DND-41 (cell line): ENCODE results near the gene SLC52A3.

Source experiments
- ATAC-seq: fragments of 200-7000 bp; cut with Tn5 transposase; 3 replicates; pipeline ENCODE4 v1.9.1; 2021; ENCODE audit warnings: low read depth; ENCODE audit not compliant: insufficient read depth
- DNase-seq: peaks from one replicate; pipeline ENCODE4 v3.0.0-alpha.2; 2020
- H2AFZ ChIP-seq: 2 replicates; pipeline ENCODE4 v1.6.0; 2012; ENCODE audit warnings: low read depth, low read length
- H3K27ac ChIP-seq: 2 replicates; pipeline ENCODE4 v1.5.1; 2012; ENCODE audit warnings: low read length, inconsistent platforms
- H3K27me3 ChIP-seq: fragments of 200-600 bp; sonication (generic); 2 replicates; pipeline ENCODE4 v1.6.0; 2012; ENCODE audit warnings: low read length, mild to moderate bottlenecking, inconsistent platforms; ENCODE audit not compliant: insufficient read depth, poor library complexity
- H3K36me3 ChIP-seq: 2 replicates; pipeline ENCODE4 v1.5.1; 2012; ENCODE audit warnings: low read length, inconsistent platforms; ENCODE audit not compliant: insufficient read depth
- H3K4me1 ChIP-seq: 2 replicates; pipeline ENCODE4 v1.5.1; 2012; ENCODE audit warnings: mild to moderate bottlenecking, low read length; ENCODE audit not compliant: insufficient read depth
- H3K4me2 ChIP-seq: 2 replicates; pipeline ENCODE4 v1.6.0; 2012; ENCODE audit warnings: mild to moderate bottlenecking, moderate library complexity, low read length, inconsistent platforms; ENCODE audit not compliant: insufficient read depth
- H3K4me3 ChIP-seq, 2 experiments: fragments of 200-600 bp in 1 of 2; shearing (Covaris generic) in 1 of 2; 2 replicates each; pipeline ENCODE4 v1.5.1; 2012 to 2016; ENCODE audit warnings: inconsistent platforms in 2 of 2, low read length in 2 of 2, mild to moderate bottlenecking in 2 of 2, low read depth in 1 of 2, moderate library complexity in 1 of 2
- H3K79me2 ChIP-seq: 2 replicates; pipeline ENCODE4 v1.6.0; 2012; ENCODE audit warnings: low read length, inconsistent platforms; ENCODE audit not compliant: insufficient read depth
- H3K9ac ChIP-seq: 2 replicates; pipeline ENCODE4 v1.6.0; 2012; ENCODE audit warnings: low read depth, mild to moderate bottlenecking, inconsistent platforms, low read length, moderate library complexity
- H3K9me3 ChIP-seq: 2 replicates; pipeline ENCODE4 v1.5.1; 2012; ENCODE audit warnings: low read length, moderate library complexity, mild to moderate bottlenecking, inconsistent platforms; ENCODE audit not compliant: insufficient read depth, severe bottlenecking
- H4K20me1 ChIP-seq: 2 replicates; pipeline ENCODE4 v1.6.0; 2012; ENCODE audit warnings: low read length; ENCODE audit not compliant: insufficient read depth
- EZH2 ChIP-seq: IDR thresholded peaks from 3 replicates; pipeline ENCODE4 v1.6.1; 2012; ENCODE audit warnings: borderline replicate concordance, low read depth, mild to moderate bottlenecking, moderate library complexity, low read length, inconsistent platforms; ENCODE audit not compliant: severe bottlenecking
- TF ChIP-seq, protein P1 (sequence below): IDR thresholded peaks from 2 replicates; pipeline ENCODE4 v1.5.1; 2012; ENCODE audit warnings: borderline replicate concordance, low read length, moderate library complexity, mild to moderate bottlenecking; ENCODE audit not compliant: poor library complexity, severe bottlenecking; ENCODE audit errors: extremely low read depth

The SLC52A3 gene

GRCh38 chr20:710780-711450, 57.4 kb downstream of the SLC52A3 start:
- TF ChIP-seq EZH2, result no peak
- TF ChIP-seq, protein P1, sequence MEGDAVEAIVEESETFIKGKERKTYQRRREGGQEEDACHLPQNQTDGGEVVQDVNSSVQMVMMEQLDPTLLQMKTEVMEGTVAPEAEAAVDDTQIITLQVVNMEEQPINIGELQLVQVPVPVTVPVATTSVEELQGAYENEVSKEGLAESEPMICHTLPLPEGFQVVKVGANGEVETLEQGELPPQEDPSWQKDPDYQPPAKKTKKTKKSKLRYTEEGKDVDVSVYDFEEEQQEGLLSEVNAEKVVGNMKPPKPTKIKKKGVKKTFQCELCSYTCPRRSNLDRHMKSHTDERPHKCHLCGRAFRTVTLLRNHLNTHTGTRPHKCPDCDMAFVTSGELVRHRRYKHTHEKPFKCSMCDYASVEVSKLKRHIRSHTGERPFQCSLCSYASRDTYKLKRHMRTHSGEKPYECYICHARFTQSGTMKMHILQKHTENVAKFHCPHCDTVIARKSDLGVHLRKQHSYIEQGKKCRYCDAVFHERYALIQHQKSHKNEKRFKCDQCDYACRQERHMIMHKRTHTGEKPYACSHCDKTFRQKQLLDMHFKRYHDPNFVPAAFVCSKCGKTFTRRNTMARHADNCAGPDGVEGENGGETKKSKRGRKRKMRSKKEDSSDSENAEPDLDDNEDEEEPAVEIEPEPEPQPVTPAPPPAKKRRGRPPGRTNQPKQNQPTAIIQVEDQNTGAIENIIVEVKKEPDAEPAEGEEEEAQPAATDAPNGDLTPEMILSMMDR, result no peak
- H3K4me2 ChIP-seq, result no peak overlapping the region

More at GRCh38 chr20:710780-711450, 57.4 kb downstream of the SLC52A3 start:
- Histone ChIP-seq H3K4me3 (no peak overlapping the region), H3K9me3 (peaks cover 15% of the 10 kb centered on the region), H3K79me2 (no peaks in the 10 kb centered on the region), H3K9ac (no peak overlapping the region), H3K4me1 (no peaks in the 10 kb centered on the region), H2AFZ (no peak overlapping the region), H3K27ac (no peak overlapping the region), H3K36me3 (no peaks in the 10 kb centered on the region), H4K20me1 (no peaks in the 10 kb centered on the region), H3K27me3 (peaks cover 4% of the 10 kb centered on the region)
- no peak for DNase-seq
- ATAC-seq, result no peak
